Measurements from ENCODE around the gene ZNF236.

GRCh38 chr18:76972846-76973519, 150.6 kb downstream of the ZNF236 start:
- TF ChIP-seq CTCF (IDR thresholded peaks at IDR 0.05; ENCODE audit: insufficient read depth, low read depth, low read length) (no peak), EZH2 (IDR thresholded peaks at IDR 0.05; ENCODE audit: insufficient read depth, low read length) (no peak)
